Breast epithelium (tissue), 3 donors: Measurements from ENCODE around the gene TBCE.

Experiments used
- POLR2A ChIP-seq: fragments of 450-650 bp; IDR thresholded peaks from one replicate; pipeline ENCODE4 v1.6.1; 2016; ENCODE audit warnings: antibody characterized with exemption, mild to moderate bottlenecking, moderate library complexity
- TF ChIP-seq, protein P1 (sequence below), 3 donors: fragments of 450-650 bp; IDR thresholded peaks; one replicate each; pipeline ENCODE4 v1.5.1; 2016 to 2017; ENCODE audit warnings: antibody characterized with exemption in 3 of 3, mild to moderate bottlenecking in 3 of 3, moderate library complexity in 3 of 3

DNA sequence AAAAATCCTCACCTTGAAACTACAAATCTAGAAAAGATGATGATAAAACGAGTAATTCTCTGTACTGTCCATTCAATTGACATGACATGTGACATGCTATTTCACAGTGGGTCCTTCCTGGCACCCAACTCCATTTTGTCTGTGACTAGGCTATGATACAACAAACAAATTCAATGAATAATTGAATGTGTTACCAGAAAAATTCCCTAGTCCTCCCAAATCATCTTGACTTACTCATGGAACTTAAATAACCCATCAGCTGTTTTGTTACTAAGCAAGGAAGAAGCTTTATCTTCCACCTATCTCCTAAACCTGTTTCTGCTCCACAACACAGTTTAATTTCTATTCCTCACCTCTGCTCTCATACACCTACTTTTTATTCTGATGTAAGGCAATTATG is 106.6 kb downstream of the TBCE start:
- TF ChIP-seq POLR2A, result no peak
- TF ChIP-seq, protein P1, sequence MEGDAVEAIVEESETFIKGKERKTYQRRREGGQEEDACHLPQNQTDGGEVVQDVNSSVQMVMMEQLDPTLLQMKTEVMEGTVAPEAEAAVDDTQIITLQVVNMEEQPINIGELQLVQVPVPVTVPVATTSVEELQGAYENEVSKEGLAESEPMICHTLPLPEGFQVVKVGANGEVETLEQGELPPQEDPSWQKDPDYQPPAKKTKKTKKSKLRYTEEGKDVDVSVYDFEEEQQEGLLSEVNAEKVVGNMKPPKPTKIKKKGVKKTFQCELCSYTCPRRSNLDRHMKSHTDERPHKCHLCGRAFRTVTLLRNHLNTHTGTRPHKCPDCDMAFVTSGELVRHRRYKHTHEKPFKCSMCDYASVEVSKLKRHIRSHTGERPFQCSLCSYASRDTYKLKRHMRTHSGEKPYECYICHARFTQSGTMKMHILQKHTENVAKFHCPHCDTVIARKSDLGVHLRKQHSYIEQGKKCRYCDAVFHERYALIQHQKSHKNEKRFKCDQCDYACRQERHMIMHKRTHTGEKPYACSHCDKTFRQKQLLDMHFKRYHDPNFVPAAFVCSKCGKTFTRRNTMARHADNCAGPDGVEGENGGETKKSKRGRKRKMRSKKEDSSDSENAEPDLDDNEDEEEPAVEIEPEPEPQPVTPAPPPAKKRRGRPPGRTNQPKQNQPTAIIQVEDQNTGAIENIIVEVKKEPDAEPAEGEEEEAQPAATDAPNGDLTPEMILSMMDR (IDR thresholded peaks at IDR 0.05), result no peak
